Measurements from ENCODE around the gene BCL2.

BCL2 gene

GRCh38 chr18:63106727-63107126 lies 212.8 kb downstream of the BCL2 start:
- no peak for TF ChIP-seq SNAI2 (CRISPR knock-in tag; IDR thresholded peaks at IDR 0.05)
- ATAC-seq: no peak

- no peak for ATAC-seq
- TF ChIP-seq TSHZ2 (CRISPR knock-in tag; IDR thresholded peaks at IDR 0.05): no peak
- TF ChIP-seq ARNTL (CRISPR knock-in tag; IDR thresholded peaks at IDR 0.05; ENCODE audit: borderline replicate concordance, low read depth): no peak
- no peak for TF ChIP-seq ZC3H10 (CRISPR knock-in tag; IDR thresholded peaks at IDR 0.05)
- TF ChIP-seq ISL1 (CRISPR knock-in tag; IDR thresholded peaks at IDR 0.05): no peak
- no peak for TF ChIP-seq TOX (CRISPR knock-in tag; IDR thresholded peaks at IDR 0.05; ENCODE audit: borderline replicate concordance)
- no peak for TF ChIP-seq TCF4 (CRISPR knock-in tag; IDR thresholded peaks at IDR 0.05; ENCODE audit: borderline replicate concordance)
Measured at GRCh38 chr18:63105636-63106316, 213.8 kb downstream of the BCL2 start.

- no peak for TF ChIP-seq PPARA (CRISPR knock-in tag; IDR thresholded peaks at IDR 0.05; ENCODE audit: borderline replicate concordance)
- TF ChIP-seq CREB5 (CRISPR knock-in tag; IDR thresholded peaks at IDR 0.05; ENCODE audit: low read depth): no peak
- TF ChIP-seq ZNF8 (CRISPR knock-in tag; IDR thresholded peaks at IDR 0.05): no peak
- TF ChIP-seq RARB (CRISPR knock-in tag; IDR thresholded peaks at IDR 0.05): no peak
- no peak for TF ChIP-seq PATZ1 (CRISPR knock-in tag; IDR thresholded peaks at IDR 0.05; ENCODE audit: borderline replicate concordance)
- TF ChIP-seq TCF4 (CRISPR knock-in tag; IDR thresholded peaks at IDR 0.05; ENCODE audit: borderline replicate concordance): no peak
- TF ChIP-seq CSDC2 (CRISPR knock-in tag; IDR thresholded peaks at IDR 0.05): no peak
- TF ChIP-seq ZC3H10 (CRISPR knock-in tag; IDR thresholded peaks at IDR 0.05): no peak
- no peak for TF ChIP-seq OSR1 (CRISPR knock-in tag; IDR thresholded peaks at IDR 0.05)
- TF ChIP-seq ZNF565 (CRISPR knock-in tag; conservative IDR thresholded peaks at IDR 0.05; ENCODE audit: low read depth): no peak
- ATAC-seq: no peak
Measured at GRCh38 chr18:63104868-63105267, 214.7 kb downstream of the BCL2 start.

GRCh38 chr18:63102941-63103744 lies 216.4 kb downstream of the BCL2 start:
- ATAC-seq: no peak
- no peak for TF ChIP-seq SNAI2 (CRISPR knock-in tag; IDR thresholded peaks at IDR 0.05)
- TF ChIP-seq ZNF70 (CRISPR knock-in tag; IDR thresholded peaks at IDR 0.05): no peak
- TF ChIP-seq ARNTL (CRISPR knock-in tag; IDR thresholded peaks at IDR 0.05; ENCODE audit: borderline replicate concordance, low read depth): no peak
- no peak for TF ChIP-seq TSHZ2 (CRISPR knock-in tag; IDR thresholded peaks at IDR 0.05)
- TF ChIP-seq PATZ1 (CRISPR knock-in tag; IDR thresholded peaks at IDR 0.05; ENCODE audit: borderline replicate concordance): no peak
- TF ChIP-seq POU6F1 (CRISPR knock-in tag; IDR thresholded peaks at IDR 0.05; ENCODE audit: borderline replicate concordance, low read depth): no peak
- no peak for TF ChIP-seq GLIS3 (CRISPR knock-in tag; IDR thresholded peaks at IDR 0.05)
- no peak for TF ChIP-seq BACH2 (CRISPR knock-in tag; IDR thresholded peaks at IDR 0.05; ENCODE audit: borderline replicate concordance)
- TF ChIP-seq TCF4 (CRISPR knock-in tag; IDR thresholded peaks at IDR 0.05; ENCODE audit: borderline replicate concordance): no peak
- no peak for TF ChIP-seq ZNF565 (CRISPR knock-in tag; conservative IDR thresholded peaks at IDR 0.05; ENCODE audit: low read depth)
- TF ChIP-seq PPARA (CRISPR knock-in tag; IDR thresholded peaks at IDR 0.05; ENCODE audit: borderline replicate concordance): no peak
- no peak for TF ChIP-seq ESRRG (CRISPR knock-in tag; IDR thresholded peaks at IDR 0.05)
- TF ChIP-seq CSDC2 (CRISPR knock-in tag; IDR thresholded peaks at IDR 0.05): no peak
- no peak for TF ChIP-seq RARB (CRISPR knock-in tag; IDR thresholded peaks at IDR 0.05)
- no peak for TF ChIP-seq ZNF8 (CRISPR knock-in tag; IDR thresholded peaks at IDR 0.05)

Measured in SK-N-SH treated with all-trans-retinoic acid at 6 μM for 48 hours (cell line).